OCI-LY1 (cell line): ENCODE measurements around the gene MYMX.
"Not testable (repeated sequence)": the region's sequence is repeated elsewhere in the genome, so short reads cannot be mapped to it uniquely, and the experiment has no call there.

Experiments used
- H2AFZ ChIP-seq: fragments of 200-600 bp; sonication (generic), shearing (Covaris generic); 2 replicates; pipeline ENCODE4 v1.6.0; 2014; ENCODE audit warnings: antibody characterized with exemption, mild to moderate bottlenecking, low read length
- H3F3A ChIP-seq: fragments of 200-600 bp; sonication (generic), shearing (Covaris generic); 2 replicates; pipeline ENCODE4 v1.6.0; 2014; ENCODE audit warnings: mild to moderate bottlenecking, antibody characterized with exemption, low read length, moderate library complexity; ENCODE audit not compliant: insufficient read depth
- H3K27ac ChIP-seq: fragments of 200-600 bp; sonication (generic); 2 replicates; pipeline ENCODE4 v1.5.1; 2014; ENCODE audit warnings: low read length, mixed run types, mild to moderate bottlenecking, low read depth; ENCODE audit not compliant: poor library complexity, severe bottlenecking
- H3K27me3 ChIP-seq: fragments of 200-600 bp; sonication (generic); 2 replicates; pipeline ENCODE4 v1.6.0; 2014; ENCODE audit warnings: antibody characterized with exemption, mild to moderate bottlenecking, low read length, moderate library complexity; ENCODE audit not compliant: insufficient read depth
- H3K36me3 ChIP-seq: fragments of 200-600 bp; sonication (generic); 2 replicates; pipeline ENCODE4 v1.6.1; 2014; ENCODE audit warnings: mild to moderate bottlenecking, antibody characterized with exemption, low read length, moderate library complexity, mixed read lengths; ENCODE audit not compliant: insufficient read depth
- H3K4me1 ChIP-seq: fragments of 200-600 bp; sonication (generic); 2 replicates; pipeline ENCODE4 v1.5.1; 2014; ENCODE audit warnings: mild to moderate bottlenecking, low read length, moderate library complexity; ENCODE audit not compliant: insufficient read depth, severe bottlenecking
- H3K4me2 ChIP-seq: fragments of 200-600 bp; sonication (generic), shearing (Covaris generic); 2 replicates; pipeline ENCODE4 v1.6.1; 2014; ENCODE audit warnings: low read length
- H3K4me3 ChIP-seq: fragments of 200-600 bp; sonication (generic); 2 replicates; pipeline ENCODE4 v1.5.1; 2014; ENCODE audit warnings: low read length, low read depth, mild to moderate bottlenecking, mixed read lengths; ENCODE audit not compliant: poor library complexity, severe bottlenecking
- H3K79me2 ChIP-seq: fragments of 200-600 bp; shearing (Covaris generic); 2 replicates; pipeline ENCODE4 v1.6.1; 2016; ENCODE audit warnings: mixed run types, low read length, mixed read lengths; ENCODE audit not compliant: insufficient read depth
- H3K9ac ChIP-seq: fragments of 200-600 bp; sonication (generic), shearing (Covaris generic); 2 replicates; pipeline ENCODE4 v1.6.1; 2014; ENCODE audit warnings: mild to moderate bottlenecking, low read length, mixed read lengths
- H3K9me2 ChIP-seq: fragments of 200-600 bp; sonication (generic), shearing (Covaris generic); 2 replicates; pipeline ENCODE4 v1.6.1; 2014; ENCODE audit warnings: low read depth, mild to moderate bottlenecking, low read length, mixed read lengths
- H3K9me3 ChIP-seq: fragments of 200-600 bp; shearing (Covaris generic); 2 replicates; pipeline ENCODE4 v1.6.1; 2014; ENCODE audit warnings: low read length, mixed read lengths
- H4K20me1 ChIP-seq: fragments of 200-600 bp; sonication (generic), shearing (Covaris generic); 2 replicates; pipeline ENCODE4 v1.6.0; 2016; ENCODE audit warnings: mild to moderate bottlenecking, low read length; ENCODE audit not compliant: insufficient read depth
- CTCF ChIP-seq: fragments of 200-600 bp; sonication (generic), shearing (Covaris generic); IDR thresholded peaks from 2 replicates; pipeline ENCODE4 v1.5.1; 2017; ENCODE audit warnings: mild to moderate bottlenecking, antibody characterized with exemption, low read length, moderate library complexity, mixed read lengths
- EZH2 ChIP-seq: fragments of 200-600 bp; sonication (generic), shearing (Covaris generic); IDR thresholded peaks from 2 replicates; pipeline ENCODE4 v1.8.0; 2017; ENCODE audit warnings: borderline replicate concordance, mixed run types, mild to moderate bottlenecking, antibody characterized with exemption, low read length, moderate library complexity, mixed read lengths

The MYMX gene

DNA sequence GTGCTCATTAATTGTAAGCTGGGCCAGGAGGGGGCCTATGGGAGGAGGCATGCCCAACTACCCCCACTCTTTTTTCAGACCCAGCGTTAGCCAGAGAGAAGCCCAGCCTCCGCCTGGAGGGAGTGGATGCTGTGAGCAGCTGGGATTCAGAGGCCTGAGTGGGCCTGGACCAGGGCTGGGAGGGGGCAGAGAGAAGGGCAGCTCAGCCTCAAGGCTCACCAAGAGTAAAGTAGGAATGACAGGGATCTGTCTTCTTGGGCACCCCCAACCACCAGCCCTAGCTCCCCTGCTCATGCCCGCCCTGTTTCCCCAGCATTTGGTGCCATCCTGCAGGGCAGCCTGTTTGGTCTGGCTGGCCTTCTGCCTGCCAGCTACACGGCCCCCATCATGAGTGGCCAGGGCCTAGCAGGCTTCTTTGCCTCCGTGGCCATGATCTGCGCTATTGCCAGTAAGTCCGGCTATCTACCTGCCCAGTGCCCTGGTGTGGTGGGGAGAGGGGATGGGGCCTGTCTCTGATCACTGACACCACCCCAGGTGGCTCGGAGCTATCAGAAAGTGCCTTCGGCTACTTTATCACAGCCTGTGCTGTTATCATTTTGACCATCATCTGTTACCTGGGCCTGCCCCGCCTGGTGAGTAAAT, 13.4 kb downstream of the MYMX start:
- Histone ChIP-seq H3K36me3 (peaks cover 63% of the 10 kb centered on the region), H3K4me2 (no peak overlapping the region), H3K27ac (no peak overlapping the region), H3F3A (no peaks in the 10 kb centered on the region), H2AFZ (no peak overlapping the region), H4K20me1 (no peaks in the 10 kb centered on the region), H3K4me1 (peaks cover 14% of the 10 kb centered on the region), H3K9me3 (no peaks in the 10 kb centered on the region), H3K79me2 (no peaks in the 10 kb centered on the region), H3K27me3 (no peaks in the 10 kb centered on the region), H3K9ac (no peak overlapping the region), H3K9me2 (no peaks in the 10 kb centered on the region), H3K4me3 (no peak overlapping the region)
- TF ChIP-seq CTCF = no peak
- TF ChIP-seq EZH2 = no peak

DNA sequence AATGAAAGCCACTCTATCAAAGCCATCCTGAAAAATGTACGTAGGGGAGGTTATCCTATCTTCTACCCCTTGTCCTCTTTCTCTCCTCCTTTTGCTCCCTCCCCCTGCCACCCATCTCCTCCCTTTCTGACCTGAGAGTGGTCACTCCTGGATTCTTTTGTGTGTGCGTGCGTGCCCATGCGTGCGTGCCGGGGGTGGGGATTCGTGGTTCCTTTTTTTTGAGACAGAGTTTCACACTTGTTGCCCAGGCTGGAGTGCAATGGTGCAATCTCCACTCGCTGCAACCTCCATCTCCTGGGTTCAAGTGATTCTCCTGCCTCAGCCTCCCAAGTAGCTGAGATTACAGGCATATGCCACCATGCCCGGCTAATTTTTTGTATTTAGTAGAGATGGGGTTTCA, 14.7 kb downstream of the MYMX start:
- not testable (repeated sequence) for H2AFZ ChIP-seq, H3K4me2 ChIP-seq, H3K79me2 ChIP-seq, H4K20me1 ChIP-seq, H3K9ac ChIP-seq, H3K9me2 ChIP-seq, H3F3A ChIP-seq, H3K4me1 ChIP-seq, H3K4me3 ChIP-seq, H3K9me3 ChIP-seq, H3K27ac ChIP-seq, H3K27me3 ChIP-seq
- H3K36me3 ChIP-seq = peaks cover 69% of the 10 kb centered on the region

DNA sequence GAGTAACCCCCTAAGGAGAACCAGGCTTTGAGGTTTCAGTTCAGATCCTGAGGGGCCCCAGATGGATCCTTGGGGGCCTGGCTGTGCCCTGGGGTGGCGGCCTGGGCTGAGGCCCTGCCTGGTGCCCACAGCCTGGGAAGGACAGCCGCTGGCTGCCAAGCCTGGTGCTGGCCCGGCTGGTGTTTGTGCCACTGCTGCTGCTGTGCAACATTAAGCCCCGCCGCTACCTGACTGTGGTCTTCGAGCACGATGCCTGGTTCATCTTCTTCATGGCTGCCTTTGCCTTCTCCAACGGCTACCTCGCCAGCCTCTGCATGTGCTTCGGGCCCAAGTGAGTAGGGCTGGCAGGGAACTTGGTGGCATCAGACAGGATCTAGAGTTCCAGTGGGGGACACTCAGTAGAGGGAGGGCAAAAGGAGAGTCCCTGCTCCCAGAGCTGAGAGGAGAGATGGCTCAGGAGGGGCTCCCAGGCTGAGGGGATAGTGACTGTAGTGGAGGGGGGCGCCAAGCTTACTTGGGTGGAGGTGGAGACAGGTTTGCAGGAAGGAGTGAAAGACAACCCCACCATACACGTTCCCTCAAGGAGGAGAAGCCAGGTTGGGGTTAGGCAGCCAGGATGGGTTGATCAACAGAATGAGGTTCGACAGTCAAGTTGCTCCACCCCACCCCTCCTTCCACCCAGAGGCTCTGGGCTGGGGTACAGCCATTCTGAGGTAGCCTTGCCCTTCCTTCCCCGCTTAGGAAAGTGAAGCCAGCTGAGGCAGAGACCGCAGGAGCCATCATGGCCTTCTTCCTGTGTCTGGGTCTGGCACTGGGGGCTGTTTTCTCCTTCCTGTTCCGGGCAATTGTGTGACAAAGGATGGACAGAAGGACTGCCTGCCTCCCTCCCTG, 16.2 kb downstream of the MYMX start:
- Histone ChIP-seq H3K9me3 (no peaks in the 10 kb centered on the region), H4K20me1 (no peaks in the 10 kb centered on the region), H2AFZ (no peak overlapping the region), H3K4me3 (no peak overlapping the region), H3K27me3 (no peaks in the 10 kb centered on the region), H3K4me1 (peaks cover 9% of the 10 kb centered on the region), H3K36me3 (peaks cover 69% of the 10 kb centered on the region), H3K9ac (no peak overlapping the region), H3K27ac (no peak overlapping the region), H3K4me2 (no peak overlapping the region), H3F3A (no peaks in the 10 kb centered on the region), H3K79me2 (no peaks in the 10 kb centered on the region), H3K9me2 (no peaks in the 10 kb centered on the region)
- TF ChIP-seq EZH2 = no peak
- TF ChIP-seq CTCF = no peak
